ENCODE data around the gene MYL12A.

The MYL12A gene

GRCh38 chr18:3209859-3210569 is 37.6 kb upstream of the MYL12A start:
- TF ChIP-seq FOXP2 (optimal IDR thresholded peaks at IDR 0.05; ENCODE audit: borderline replicate concordance, extremely low read depth, extremely low read length, insufficient read depth), result no peak
- no peak for TF ChIP-seq POLR2AphosphoS5 (IDR thresholded peaks at IDR 0.05; ENCODE audit: low read depth, low read length)
- no peak for TF ChIP-seq SIN3A (IDR thresholded peaks at IDR 0.05; ENCODE audit: borderline replicate concordance, insufficient read depth, low read length)
- TF ChIP-seq REST (IDR thresholded peaks at IDR 0.05; ENCODE audit: insufficient read depth in 1 of 2, low read depth in 2 of 2, low read length in 2 of 2), result no peak
- TF ChIP-seq TAF1 (IDR thresholded peaks at IDR 0.05; ENCODE audit: borderline replicate concordance, insufficient read depth, low read length), result no peak

- TF ChIP-seq REST (IDR thresholded peaks at IDR 0.05; ENCODE audit: insufficient read depth in 1 of 2, low read depth in 2 of 2, low read length in 2 of 2) (no peak), FOXP2 (optimal IDR thresholded peaks at IDR 0.05; ENCODE audit: borderline replicate concordance, extremely low read depth, extremely low read length, insufficient read depth) (no peak), SIN3A (IDR thresholded peaks at IDR 0.05; ENCODE audit: borderline replicate concordance, insufficient read depth, low read length) (no peak), TAF1 (IDR thresholded peaks at IDR 0.05; ENCODE audit: borderline replicate concordance, insufficient read depth, low read length) (no peak), POLR2AphosphoS5 (IDR thresholded peaks at IDR 0.05; ENCODE audit: low read depth, low read length) (no peak)
Measured at GRCh38 chr18:3211236-3211992, 36.2 kb upstream of the MYL12A start.

- TF ChIP-seq TAF1 (IDR thresholded peaks at IDR 0.05; ENCODE audit: borderline replicate concordance, insufficient read depth, low read length) (no peak), POLR2AphosphoS5 (IDR thresholded peaks at IDR 0.05; ENCODE audit: low read depth, low read length) (no peak), REST (IDR thresholded peaks at IDR 0.05; ENCODE audit: insufficient read depth in 1 of 2, low read depth in 2 of 2, low read length in 2 of 2) (no peak), SIN3A (IDR thresholded peaks at IDR 0.05; ENCODE audit: borderline replicate concordance, insufficient read depth, low read length) (no peak), FOXP2 (optimal IDR thresholded peaks at IDR 0.05; ENCODE audit: borderline replicate concordance, extremely low read depth, extremely low read length, insufficient read depth) (no peak)
Measured at GRCh38 chr18:3212657-3213056, 34.9 kb upstream of the MYL12A start.

GRCh38 chr18:3213300-3214059 is 34.1 kb upstream of the MYL12A start:
- TF ChIP-seq TAF1 (IDR thresholded peaks at IDR 0.05; ENCODE audit: borderline replicate concordance, insufficient read depth, low read length) (no peak), FOXP2 (optimal IDR thresholded peaks at IDR 0.05; ENCODE audit: borderline replicate concordance, extremely low read depth, extremely low read length, insufficient read depth) (no peak), SIN3A (IDR thresholded peaks at IDR 0.05; ENCODE audit: borderline replicate concordance, insufficient read depth, low read length) (no peak), POLR2AphosphoS5 (IDR thresholded peaks at IDR 0.05; ENCODE audit: low read depth, low read length) (no peak), REST (IDR thresholded peaks at IDR 0.05; ENCODE audit: insufficient read depth in 1 of 2, low read depth in 2 of 2, low read length in 2 of 2) (no peak)
